ENCODE measurements around the gene AHDC1. TPM values are rescaled to one million over a fixed set of nuclear protein-coding genes. Genes with fewer than 3 reads are reported as not detected.

The AHDC1 gene
- total RNA-seq, 5 donors from 2014 or later (not counting 1 experiment from before 2014, with no cell fraction given), result 21.9 to 26.4 (median 23.1) TPM

GRCh38 chr1:27549807-27550408, 54.0 kb downstream of the AHDC1 start:
- peaks cover 0 to 7% of the 10 kb centered on the region in 2 experiments for H3K4me1 ChIP-seq (ENCODE audit: control insufficient read depth in 1 of 2, extremely low read depth in 1 of 2, insufficient read depth in 2 of 2, low read length in 2 of 2)
- ATAC-seq (replicated peaks in 1 of 4) (no peak), DNase-seq (no peak)
- H3K9me3 ChIP-seq, result no peaks in the 10 kb centered on the region
- peaks cover 22 to 42% of the 10 kb centered on the region in 2 donors for H3K36me3 ChIP-seq (ENCODE audit: control insufficient read depth in 2 of 2, extremely low read depth in 1 of 2, insufficient read depth in 1 of 2, low read length in 1 of 2)
- Mint-ChIP-seq H3K27ac (no peak overlapping the region), H3K4me3 (no peak overlapping the region), H3K27me3 (no peaks in the 10 kb centered on the region), H3K36me3 (peaks cover 8% of the 10 kb centered on the region), H3K9me3 (no peaks in the 10 kb centered on the region), H3K4me1 (peaks cover 4 to 11% (median 6%) of the 10 kb centered on the region in 3 donors)
- POLR2A ChIA-PET, result no interaction called here
- no peak overlapping the region for H3K27ac ChIP-seq (ENCODE audit: low read length)
- no peak overlapping the region for H3K4me3 ChIP-seq (ENCODE audit: control insufficient read depth in 1 of 2, extremely low read depth in 1 of 2, low read length in 1 of 2)
- WGBS (ENCODE audit: insufficient coverage), result 95% methylated on average over 38 of the region's 38 CpGs
- H3K27me3 ChIP-seq (replicated peaks in 1 of 2; ENCODE audit: control insufficient read depth in 2 of 2, extremely low read depth in 1 of 2, insufficient read depth in 2 of 2, low read length in 1 of 2), result no peaks in the 10 kb centered on the region
- CTCF ChIA-PET, result no interaction called here

GRCh38 chr1:27548858-27549719, 54.9 kb downstream of the AHDC1 start:
- no peak for ATAC-seq (replicated peaks in 1 of 4)
- CTCF ChIA-PET, result no interaction called here
- peaks cover 24 to 48% of the 10 kb centered on the region in 2 donors for H3K36me3 ChIP-seq (ENCODE audit: control insufficient read depth in 2 of 2, extremely low read depth in 1 of 2, insufficient read depth in 1 of 2, low read length in 1 of 2)

GRCh38 chr1:27548136-27548853, 55.6 kb downstream of the AHDC1 start:
- ATAC-seq (replicated peaks in 1 of 4), result no peak
- no peak overlapping the region for H3K4me3 Mint-ChIP-seq
- no peak overlapping the region for H3K27ac ChIP-seq (ENCODE audit: low read length)
- peaks cover 24 to 48% of the 10 kb centered on the region in 2 donors for H3K36me3 ChIP-seq (ENCODE audit: control insufficient read depth in 2 of 2, extremely low read depth in 1 of 2, insufficient read depth in 1 of 2, low read length in 1 of 2)
- no peaks in the 10 kb centered on the region for H3K27me3 ChIP-seq (replicated peaks in 1 of 2; ENCODE audit: control insufficient read depth in 2 of 2, extremely low read depth in 1 of 2, insufficient read depth in 2 of 2, low read length in 1 of 2)
- no peak overlapping the region for H3K27ac Mint-ChIP-seq
- H3K27me3 Mint-ChIP-seq, result no peaks in the 10 kb centered on the region
- no peaks in the 10 kb centered on the region for H3K4me1 ChIP-seq (ENCODE audit: control insufficient read depth in 1 of 2, extremely low read depth in 1 of 2, insufficient read depth in 2 of 2, low read length in 2 of 2)
- no peaks in the 10 kb centered on the region for H3K9me3 ChIP-seq
- H3K36me3 Mint-ChIP-seq, result peaks cover 6% of the 10 kb centered on the region
- ChIA-PET CTCF (no interaction called here), POLR2A (no interaction called here)
- no peaks in the 10 kb centered on the region for H3K9me3 Mint-ChIP-seq
- DNase-seq, result no peak
- peaks cover 3 to 8% (median 5%) of the 10 kb centered on the region in 3 donors for H3K4me1 Mint-ChIP-seq
- 97% methylated on average over 35 of the region's 39 CpGs for WGBS (ENCODE audit: insufficient coverage)
- H3K4me3 ChIP-seq (ENCODE audit: control insufficient read depth in 1 of 2, extremely low read depth in 1 of 2, low read length in 1 of 2), result no peak overlapping the region

More at GRCh38 chr1:27548858-27549719, 54.9 kb downstream of the AHDC1 start:
- Mint-ChIP-seq H3K27ac (no peak overlapping the region), H3K36me3 (peaks cover 8% of the 10 kb centered on the region), H3K27me3 (no peaks in the 10 kb centered on the region), H3K4me1 (peaks cover 2 to 9% (median 5%) of the 10 kb centered on the region in 3 donors), H3K4me3 (no peak overlapping the region), H3K9me3 (no peaks in the 10 kb centered on the region)
- 96% methylated on average over 38 of the region's 45 CpGs for WGBS (ENCODE audit: insufficient coverage)
- no peaks in the 10 kb centered on the region for H3K9me3 ChIP-seq
- no peak overlapping the region for H3K27ac ChIP-seq (ENCODE audit: low read length)
- H3K4me3 ChIP-seq (ENCODE audit: control insufficient read depth in 1 of 2, extremely low read depth in 1 of 2, low read length in 1 of 2), result no peak overlapping the region
- DNase-seq, result no peak
- H3K27me3 ChIP-seq (replicated peaks in 1 of 2; ENCODE audit: control insufficient read depth in 2 of 2, extremely low read depth in 1 of 2, insufficient read depth in 2 of 2, low read length in 1 of 2), result no peaks in the 10 kb centered on the region
- POLR2A ChIA-PET, result no interaction called here
- H3K4me1 ChIP-seq (ENCODE audit: control insufficient read depth in 1 of 2, extremely low read depth in 1 of 2, insufficient read depth in 2 of 2, low read length in 2 of 2), result no peaks in the 10 kb centered on the region

- no peaks in the 10 kb centered on the region for H3K4me1 ChIP-seq (ENCODE audit: control insufficient read depth in 1 of 2, extremely low read depth in 1 of 2, insufficient read depth in 2 of 2, low read length in 2 of 2)
- Mint-ChIP-seq H3K36me3 (peaks cover 6% of the 10 kb centered on the region), H3K4me1 (peaks cover 7 to 11% (median 8%) of the 10 kb centered on the region in 3 donors), H3K4me3 (no peak overlapping the region), H3K27me3 (no peaks in the 10 kb centered on the region), H3K9me3 (no peaks in the 10 kb centered on the region), H3K27ac (no peak overlapping the region)
- WGBS (ENCODE audit: insufficient coverage), result 96% methylated on average over 42 of the region's 44 CpGs
- no peak for DNase-seq
- no peaks in the 10 kb centered on the region for H3K27me3 ChIP-seq (replicated peaks in 1 of 2; ENCODE audit: control insufficient read depth in 2 of 2, extremely low read depth in 1 of 2, insufficient read depth in 2 of 2, low read length in 1 of 2)
- CTCF ChIA-PET, result no interaction called here
- POLR2A ChIA-PET, result no interaction called here
- H3K4me3 ChIP-seq (ENCODE audit: control insufficient read depth in 1 of 2, extremely low read depth in 1 of 2, low read length in 1 of 2), result no peak overlapping the region
- no peaks in the 10 kb centered on the region for H3K9me3 ChIP-seq
- no peak for ATAC-seq (replicated peaks in 1 of 4)
- H3K27ac ChIP-seq (ENCODE audit: low read length), result no peak overlapping the region
- H3K36me3 ChIP-seq (ENCODE audit: control insufficient read depth in 2 of 2, extremely low read depth in 1 of 2, insufficient read depth in 1 of 2, low read length in 1 of 2), result peaks cover 24 to 48% of the 10 kb centered on the region in 2 donors
Observed at GRCh38 chr1:27547220-27548116, 56.5 kb downstream of the AHDC1 start.

GRCh38 chr1:27545876-27546275, 58.1 kb downstream of the AHDC1 start:
- 98% methylated on average over 5 of the region's 6 CpGs for WGBS (ENCODE audit: insufficient coverage)
- no peaks in the 10 kb centered on the region for H3K27me3 ChIP-seq (replicated peaks in 1 of 2; ENCODE audit: control insufficient read depth in 2 of 2, extremely low read depth in 1 of 2, insufficient read depth in 2 of 2, low read length in 1 of 2)
- H3K4me3 ChIP-seq (ENCODE audit: control insufficient read depth in 1 of 2, extremely low read depth in 1 of 2, low read length in 1 of 2), result no peak overlapping the region
- no peak overlapping the region for H3K4me3 Mint-ChIP-seq
- ATAC-seq (replicated peaks in 1 of 4) (no peak), DNase-seq (no peak)
- no peaks in the 10 kb centered on the region for H3K9me3 ChIP-seq
- peaks cover 24 to 48% of the 10 kb centered on the region in 2 donors for H3K36me3 ChIP-seq (ENCODE audit: control insufficient read depth in 2 of 2, extremely low read depth in 1 of 2, insufficient read depth in 1 of 2, low read length in 1 of 2)
- H3K27ac Mint-ChIP-seq, result no peak overlapping the region
- no peaks in the 10 kb centered on the region for H3K9me3 Mint-ChIP-seq
- H3K4me1 Mint-ChIP-seq, result peaks cover 8 to 13% (median 8%) of the 10 kb centered on the region in 3 donors
- H3K27me3 Mint-ChIP-seq, result no peaks in the 10 kb centered on the region
- H3K27ac ChIP-seq (ENCODE audit: low read length), result no peak overlapping the region
- peaks cover 3% of the 10 kb centered on the region for H3K36me3 Mint-ChIP-seq
- CTCF ChIA-PET, result no interaction called here
- POLR2A ChIA-PET, result interaction anchor here (0.6 kb wide), 2 partner anchors 10 to 20 kb away, joined by 3 read pairs; no protein-coding TSS in a partner anchor
- H3K4me1 ChIP-seq (ENCODE audit: control insufficient read depth in 1 of 2, extremely low read depth in 1 of 2, insufficient read depth in 2 of 2, low read length in 2 of 2), result no peaks in the 10 kb centered on the region

DNA sequence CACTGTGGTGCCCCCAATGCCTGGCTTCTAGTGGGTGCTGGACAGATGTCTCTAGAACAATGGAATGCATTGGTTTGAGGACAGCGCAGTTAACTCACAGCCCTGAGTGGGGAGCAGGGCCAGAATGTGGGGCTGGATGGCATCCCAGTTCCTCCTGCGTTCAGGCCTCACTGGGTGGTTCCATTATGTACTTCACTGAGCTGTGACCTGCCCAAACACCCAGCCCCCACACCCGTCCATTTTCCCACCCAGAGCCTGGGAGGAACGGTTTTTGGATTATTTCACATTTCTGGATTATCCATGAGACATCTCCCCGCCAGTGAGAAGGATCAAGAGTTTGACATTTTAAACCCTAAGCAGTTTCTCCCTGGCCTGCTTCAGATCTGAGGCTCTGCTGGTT, 58.7 kb downstream of the AHDC1 start:
- ChIA-PET CTCF (no interaction called here), POLR2A (no interaction called here)
- Histone ChIP-seq H3K27ac (ENCODE audit: low read length) (no peak overlapping the region), H3K4me1 (ENCODE audit: control insufficient read depth in 1 of 2, extremely low read depth in 1 of 2, insufficient read depth in 2 of 2, low read length in 2 of 2) (no peaks in the 10 kb centered on the region), H3K27me3 (replicated peaks in 1 of 2; ENCODE audit: control insufficient read depth in 2 of 2, extremely low read depth in 1 of 2, insufficient read depth in 2 of 2, low read length in 1 of 2) (no peaks in the 10 kb centered on the region), H3K9me3 (no peaks in the 10 kb centered on the region), H3K4me3 (ENCODE audit: control insufficient read depth in 1 of 2, extremely low read depth in 1 of 2, low read length in 1 of 2) (no peak overlapping the region), H3K36me3 (ENCODE audit: control insufficient read depth in 2 of 2, extremely low read depth in 1 of 2, insufficient read depth in 1 of 2, low read length in 1 of 2) (peaks cover 22 to 44% of the 10 kb centered on the region in 2 donors)
- peaks cover 9 to 18% (median 10%) of the 10 kb centered on the region in 3 donors for H3K4me1 Mint-ChIP-seq
- WGBS (ENCODE audit: insufficient coverage), result 100% methylated on average over 4 of the region's 5 CpGs
- H3K36me3 Mint-ChIP-seq, result peaks cover 3% of the 10 kb centered on the region
- no peaks in the 10 kb centered on the region for H3K27me3 Mint-ChIP-seq
- H3K27ac Mint-ChIP-seq, result no peak overlapping the region
- H3K4me3 Mint-ChIP-seq, result no peak overlapping the region
- no peaks in the 10 kb centered on the region for H3K9me3 Mint-ChIP-seq
- no peak for ATAC-seq (replicated peaks in 1 of 4)
- DNase-seq, result no peak

Data from T-cell (primary cell).